SK-N-MC (cell line): ENCODE results near the gene PIK3C2G.

ENCODE experiments used
- EZH2 ChIP-seq: fragments of 200-600 bp; sonication (generic); IDR thresholded peaks from one replicate; pipeline ENCODE4 v1.6.1; 2017; ENCODE audit warnings: antibody characterized with exemption
- POLR2AphosphoS5 ChIP-seq: IDR thresholded peaks from 2 replicates; pipeline ENCODE4 v1.6.1; 2012; ENCODE audit warnings: mild to moderate bottlenecking, low read depth, low read length, borderline replicate concordance

GRCh38 chr12:18576104-18576626 lies 314.8 kb downstream of the PIK3C2G start:
- no peak for TF ChIP-seq POLR2AphosphoS5
- no peak for TF ChIP-seq EZH2
